GM12891 (cell line): Measurements from ENCODE around the gene MRPS2.
"Not testable (repeated sequence)": the region's sequence is repeated elsewhere in the genome, so short reads cannot be mapped to it uniquely, and the experiment has no call there.

ENCODE experiments used
- POLR2A ChIP-seq: IDR thresholded peaks from 2 replicates; pipeline ENCODE4 v1.6.1; 2011; ENCODE audit warnings: low read depth, low read length, control low read depth
- POLR2AphosphoS5 ChIP-seq: IDR thresholded peaks from 2 replicates; pipeline ENCODE4 v1.6.1; 2011; ENCODE audit warnings: low read depth, low read length, control low read depth

- TF ChIP-seq POLR2AphosphoS5, POLR2A: not testable (repeated sequence)
Observed at GRCh38 chr9:135546792-135547617, 46.5 kb downstream of the MRPS2 start.
